ENCODE results near the gene VSTM2B. TPM values are rescaled to one million over a fixed set of nuclear protein-coding genes. Genes with fewer than 3 reads are reported as not detected.

Gene VSTM2B
- total and polyA plus RNA-seq, 2 of the 13 experiments (the other 11 are each of a cell fraction or from before 2014, with no cell fraction given), result not detected

DNA sequence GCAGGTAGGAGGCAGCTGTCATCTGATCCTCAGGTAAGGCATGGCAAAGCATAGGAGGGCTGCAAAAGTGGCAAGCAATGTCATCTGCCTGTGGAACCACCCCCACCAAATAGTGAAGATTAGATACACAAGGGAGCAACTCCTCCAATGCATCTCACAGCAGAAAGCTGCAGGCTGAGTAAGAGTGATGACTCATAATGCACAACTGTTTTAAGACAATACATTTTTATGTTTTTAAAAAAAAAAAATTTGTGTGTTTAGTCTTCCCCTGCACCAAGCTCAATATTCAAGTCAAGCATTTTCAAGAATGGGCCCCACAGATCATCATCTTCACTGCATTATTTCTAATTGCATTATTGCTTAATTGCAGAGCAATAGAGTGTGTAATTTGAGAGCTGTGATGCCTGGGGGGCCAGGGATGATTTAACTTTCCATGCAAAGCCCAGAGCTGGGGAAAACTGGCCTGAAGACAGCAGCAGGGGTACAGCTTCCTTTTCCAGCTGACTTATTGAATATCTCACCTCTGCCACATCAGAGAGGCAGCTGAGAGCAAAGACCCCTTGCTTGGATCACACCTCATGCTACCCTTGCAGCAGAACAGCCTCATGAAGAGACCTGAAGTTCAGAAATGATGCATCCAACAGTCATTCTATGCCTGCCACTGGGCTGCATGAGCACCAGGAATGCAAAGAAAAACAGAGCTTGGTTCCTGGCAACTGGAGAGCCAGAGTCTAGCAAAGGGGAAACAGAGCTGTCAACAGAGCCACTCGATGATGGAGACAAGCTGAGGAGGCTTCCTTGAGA is 57.6 kb downstream of the VSTM2B start (continued):
- TF ChIP-seq ZNF30 (CRISPR knock-in tag; IDR thresholded peaks at IDR 0.05) (no peak), YY1 (IDR thresholded peaks at IDR 0.05; ENCODE audit: insufficient read depth, insufficient replicate concordance, low read depth, low read length) (no peak), ZNF777 (CRISPR knock-in tag; IDR thresholded peaks at IDR 0.05) (no peak)

GRCh38 chr19:29586401-29586800 is 60.6 kb downstream of the VSTM2B start:
- TF ChIP-seq ZFAT (CRISPR knock-in tag; conservative IDR thresholded peaks at IDR 0.05) (no peak), ZNF83 (CRISPR knock-in tag; IDR thresholded peaks at IDR 0.05; ENCODE audit: borderline replicate concordance) (no peak), ZNF207 (IDR thresholded peaks at IDR 0.05; ENCODE audit: borderline replicate concordance) (no peak), HIC2 (CRISPR knock-in tag; IDR thresholded peaks at IDR 0.05; ENCODE audit: low read depth) (no peak), RCOR2 (CRISPR knock-in tag; IDR thresholded peaks at IDR 0.05) (no peak), MLLT10 (CRISPR knock-in tag; IDR thresholded peaks at IDR 0.05) (no peak), HNF1A (IDR thresholded peaks at IDR 0.05; ENCODE audit: low read depth) (no peak), HNF1A (CRISPR knock-in tag; IDR thresholded peaks at IDR 0.05; ENCODE audit: borderline replicate concordance) (no peak)
- TF ChIP-seq, protein P1, sequence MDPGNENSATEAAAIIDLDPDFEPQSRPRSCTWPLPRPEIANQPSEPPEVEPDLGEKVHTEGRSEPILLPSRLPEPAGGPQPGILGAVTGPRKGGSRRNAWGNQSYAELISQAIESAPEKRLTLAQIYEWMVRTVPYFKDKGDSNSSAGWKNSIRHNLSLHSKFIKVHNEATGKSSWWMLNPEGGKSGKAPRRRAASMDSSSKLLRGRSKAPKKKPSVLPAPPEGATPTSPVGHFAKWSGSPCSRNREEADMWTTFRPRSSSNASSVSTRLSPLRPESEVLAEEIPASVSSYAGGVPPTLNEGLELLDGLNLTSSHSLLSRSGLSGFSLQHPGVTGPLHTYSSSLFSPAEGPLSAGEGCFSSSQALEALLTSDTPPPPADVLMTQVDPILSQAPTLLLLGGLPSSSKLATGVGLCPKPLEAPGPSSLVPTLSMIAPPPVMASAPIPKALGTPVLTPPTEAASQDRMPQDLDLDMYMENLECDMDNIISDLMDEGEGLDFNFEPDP (CRISPR knock-in tag; conservative IDR thresholded peaks at IDR 0.05), result no peak
- 0% methylated on average over 2 of the region's 2 CpGs for WGBS (ENCODE audit: low lambda C conversion rate)
- Histone ChIP-seq H4K20me1 (ENCODE audit: insufficient read depth, low read length) (no peaks in the 10 kb centered on the region), H3K9ac (ENCODE audit: insufficient read depth, low read depth, low read length) (no peak overlapping the region), H3K4me1 (ENCODE audit: insufficient read depth, low read length) (no peaks in the 10 kb centered on the region), H3K9me3 (ENCODE audit: low read length) (no peaks in the 10 kb centered on the region), H3K4me2 (ENCODE audit: low read depth, low read length) (no peak overlapping the region), H3K27ac (ENCODE audit: extremely low read length, insufficient read depth, low read length) (no peak overlapping the region), H3K27me3 (ENCODE audit: control insufficient read depth in 1 of 2, insufficient read depth in 2 of 2, low read length in 2 of 2) (0 out of 5 replicates have a peak, but pooled peaks cover 0 to 1% of the 10 kb centered on the region in 2 experiments), H2AFZ (ENCODE audit: low read length) (no peak overlapping the region), H3K79me2 (ENCODE audit: insufficient read depth, low read length) (no peaks in the 10 kb centered on the region), H3K4me3 (replicated peaks in 1 of 3; ENCODE audit: insufficient read depth in 1 of 3, low read depth in 2 of 3, low read length in 3 of 3) (no peak overlapping the region), H3K36me3 (replicated peaks in 1 of 2; ENCODE audit: control insufficient read depth in 1 of 2, insufficient read depth in 2 of 2, low read length in 2 of 2) (no peaks in the 10 kb centered on the region)
- BruUV-seq (replicated peaks), result no TSS peak
- DNase-seq (ENCODE audit: low spot score), result no peak
- in situ Hi-C loops (cut with HindIII; ENCODE audit: extremely low pct_ligation_motif_present, low pct_unique_long_range_greater_than_20kb) (no loop called here), intact Hi-C loops (cut with micrococcal nuclease; ENCODE audit: unreplicated experiment) (no loop called here)
- no peak for ATAC-seq
- ChIA-PET CTCF (ENCODE audit: low intra/inter-chr PET ratio, low total read pairs) (no interaction called here), POLR2A (no interaction called here)
- no peak for FAIRE-seq
